ENCODE results near the gene LARP4B. TPM values are rescaled to one million over a fixed set of nuclear protein-coding genes. Genes with fewer than 3 reads are reported as not detected.

The LARP4B gene
- total and polyA plus RNA-seq, 2 donors (not counting 3 experiments of a cell fraction or from before 2014, with no cell fraction given), result 27.4 to 101 TPM

- BruUV-seq (replicated peaks), result no TSS peak
- Histone ChIP-seq H3K9me1 (replicated peaks; ENCODE audit: control insufficient read depth, extremely low read depth, insufficient read depth, low read length) (no peaks in the 10 kb centered on the region), H3K27ac (ENCODE audit: insufficient read depth, low read depth, low read length) (no peak overlapping the region), H3K4me3 (replicated peaks in 1 of 3; ENCODE audit: insufficient read depth in 1 of 3, low read depth in 1 of 3, low read length in 3 of 3) (no peak overlapping the region), H3K4me2 (ENCODE audit: insufficient read depth, low read length) (no peak overlapping the region), H3K79me2 (ENCODE audit: control insufficient read depth, insufficient read depth, low read length) (no peaks in the 10 kb centered on the region), H3K9ac (replicated peaks; ENCODE audit: extremely low read depth, insufficient read depth, low read length) (no peak overlapping the region), H3K9me3 (replicated peaks; ENCODE audit: control insufficient read depth, insufficient read depth, low read length) (no peaks in the 10 kb centered on the region), H3K4me1 (ENCODE audit: control insufficient read depth, extremely low read depth, insufficient read depth, low read length) (no peaks in the 10 kb centered on the region), H3K27me3 (ENCODE audit: control insufficient read depth in 2 of 2, insufficient read depth in 2 of 2, low read length in 2 of 2) (peaks cover 16 to 21% of the 10 kb centered on the region in 2 experiments), H3K36me3 (ENCODE audit: control insufficient read depth in 2 of 2, extremely low read depth in 1 of 2, insufficient read depth in 2 of 2, low read length in 2 of 2) (no peaks in the 10 kb centered on the region), H2AFZ (ENCODE audit: low read depth, low read length) (no peak overlapping the region), H4K20me1 (replicated peaks; ENCODE audit: control insufficient read depth, extremely low read depth, insufficient read depth, low read length) (no peaks in the 10 kb centered on the region)
- intact Hi-C loops (cut with micrococcal nuclease) (no loop called here), dilution Hi-C loops (cut with MboI; ENCODE audit: extremely low pct_ligation_motif_present, low sequenced_read_pairs) (no loop called here)
- DNase-seq (ENCODE audit: low read depth, low spot score) (no peak), FAIRE-seq (no peak)
- ChIA-PET POLR2A (no interaction called here), CTCF (interaction anchor here (0.9 to 1.1 kb wide), 2 partner anchors 10 to 11 kb away, joined by 3 read pairs; no protein-coding TSS in a partner anchor)
- TF ChIP-seq POLR2A (IDR thresholded peaks at IDR 0.05; ENCODE audit: low read depth, low read length) (no peak), GATA2 (IDR thresholded peaks at IDR 0.05; ENCODE audit: insufficient read depth, insufficient read length, low read depth, low read length) (no peak), POLR2AphosphoS5 (IDR thresholded peaks at IDR 0.05; ENCODE audit: insufficient read depth, low read depth, low read length) (no peak), CTCF (IDR thresholded peaks at IDR 0.05; ENCODE audit: extremely low read depth in 1 of 2, insufficient read depth in 1 of 2, low read depth in 1 of 2, low read length in 2 of 2) (no peak), MYC (IDR thresholded peaks at IDR 0.05; ENCODE audit: low read depth, low read length) (no peak), EZH2 (IDR thresholded peaks at IDR 0.05; ENCODE audit: borderline replicate concordance, low read depth, low read length, severe bottlenecking) (no peak), FOS (IDR thresholded peaks at IDR 0.05; ENCODE audit: borderline replicate concordance, insufficient read depth, low read length) (no peak), JUN (IDR thresholded peaks at IDR 0.05; ENCODE audit: borderline replicate concordance, insufficient read depth, insufficient read length, low read depth) (no peak), MAX (IDR thresholded peaks at IDR 0.05; ENCODE audit: insufficient read depth, insufficient read length) (no peak)
Measured at GRCh38 chr10:966466-967235, 35.1 kb upstream of the LARP4B start.

Data from endothelial cell of umbilical vein (primary cell).